GM23338 (cell line): ENCODE data around the gene RNF121. TPM values are rescaled to one million over a fixed set of nuclear protein-coding genes. Genes with fewer than 3 reads are reported as not detected.

Source experiments
- ATAC-seq: fragments of 200-7000 bp; cut with Tn5 transposase; 3 replicates; pipeline ENCODE4 v1.9.1; 2020
- DNase-seq: peaks from one replicate; pipeline ENCODE4 v3.0.0-alpha.2; 2015; ENCODE audit warnings: low spot score
- H2AFZ ChIP-seq: fragments of 200-600 bp; sonication (generic); 2 replicates; pipeline ENCODE4 v1.8.0; 2016; ENCODE audit warnings: antibody characterized with exemption, mild to moderate bottlenecking, moderate library complexity
- H3F3A ChIP-seq: fragments of 200-600 bp; sonication (generic); replicated peaks from 2 replicates; pipeline ENCODE4 v1.8.0; 2017; ENCODE audit warnings: antibody characterized with exemption, mixed run types, low read depth
- H3K27ac ChIP-seq: fragments of 200-600 bp; sonication (generic); 2 replicates; pipeline ENCODE4 v1.6.1; 2016; ENCODE audit warnings: low read depth
- H3K27me3 ChIP-seq: fragments of 200-600 bp; sonication (generic); 2 replicates; pipeline ENCODE4 v1.8.0; 2016; ENCODE audit warnings: mild to moderate bottlenecking, mixed run types, moderate library complexity; ENCODE audit not compliant: insufficient read depth
- H3K36me3 ChIP-seq: fragments of 200-600 bp; sonication (generic); 2 replicates; pipeline ENCODE4 v1.8.0; 2016; ENCODE audit warnings: mild to moderate bottlenecking; ENCODE audit not compliant: insufficient read depth
- H3K4me1 ChIP-seq: fragments of 200-600 bp; sonication (generic); 2 replicates; pipeline ENCODE4 v1.8.0; 2016; ENCODE audit warnings: mild to moderate bottlenecking, moderate library complexity; ENCODE audit not compliant: insufficient read depth
- H3K4me2 ChIP-seq: fragments of 200-600 bp; sonication (generic); 2 replicates; pipeline ENCODE4 v1.7.1; 2017; ENCODE audit warnings: mixed run types
- H3K4me3 ChIP-seq: fragments of 200-600 bp; sonication (generic); 2 replicates; pipeline ENCODE4 v1.6.1; 2016; ENCODE audit warnings: mixed run types
- H3K79me2 ChIP-seq: fragments of 200-600 bp; sonication (generic); replicated peaks from 2 replicates; pipeline ENCODE4 v1.8.0; 2017; ENCODE audit warnings: mild to moderate bottlenecking; ENCODE audit not compliant: insufficient read depth
- H3K9me2 ChIP-seq: fragments of 200-600 bp; sonication (generic); 2 replicates; pipeline ENCODE4 v1.8.0; 2017; ENCODE audit not compliant: insufficient read depth
- H4K20me1 ChIP-seq: fragments of 200-600 bp; sonication (generic); replicated peaks from 2 replicates; pipeline ENCODE4 v1.8.0; 2017; ENCODE audit warnings: mild to moderate bottlenecking; ENCODE audit not compliant: insufficient read depth
- H3K27ac Mint-ChIP-seq: 2 replicates; pipeline ENCODE4 v1.8.0; 2020; ENCODE audit warnings: inconsistent platforms, mild to moderate bottlenecking, moderate library complexity, mixed read lengths
- H3K27me3 Mint-ChIP-seq: 3 replicates; pipeline ENCODE4 v1.8.0; 2022; ENCODE audit warnings: low read depth, mild to moderate bottlenecking, moderate library complexity, mixed read lengths, inconsistent platforms; ENCODE audit not compliant: insufficient read depth, poor library complexity
- H3K36me3 Mint-ChIP-seq: 3 replicates; pipeline ENCODE4 v1.8.0; 2021; ENCODE audit warnings: low read depth, mild to moderate bottlenecking, inconsistent platforms, moderate library complexity, mixed read lengths
- H3K4me1 Mint-ChIP-seq: 3 replicates; pipeline ENCODE4 v1.8.0; 2020; ENCODE audit warnings: mild to moderate bottlenecking, inconsistent platforms, mixed read lengths
- H3K4me3 Mint-ChIP-seq: 3 replicates; pipeline ENCODE4 v1.8.0; 2021; ENCODE audit warnings: moderate library complexity, mild to moderate bottlenecking, inconsistent platforms, mixed read lengths
- H3K9me3 Mint-ChIP-seq: 3 replicates; pipeline ENCODE4 v1.8.0; 2020; ENCODE audit warnings: moderate library complexity, mild to moderate bottlenecking, inconsistent platforms, mixed read lengths
- EZH2 ChIP-seq: fragments of 200-600 bp; sonication (generic); IDR thresholded peaks from one replicate; pipeline ENCODE4 v1.8.0; 2017; ENCODE audit warnings: antibody characterized with exemption, mild to moderate bottlenecking, low read depth; ENCODE audit not compliant: unreplicated experiment
- EZH2phosphoT487 ChIP-seq: fragments of 200-600 bp; sonication (generic); IDR thresholded peaks from one replicate; pipeline ENCODE4 v1.8.1; 2018; ENCODE audit warnings: antibody characterized with exemption; ENCODE audit not compliant: unreplicated experiment
- JUNB ChIP-seq: IDR thresholded peaks from one replicate; pipeline ENCODE4 v1.6.1; 2016; ENCODE audit warnings: antibody characterized with exemption; ENCODE audit not compliant: unreplicated experiment
- NANOG ChIP-seq: IDR thresholded peaks from 2 replicates; pipeline ENCODE4 v1.6.1; 2016; ENCODE audit warnings: antibody characterized with exemption, borderline replicate concordance
- POLR2AphosphoS5 ChIP-seq: IDR thresholded peaks from 2 replicates; pipeline ENCODE4 v1.6.1; 2016; ENCODE audit warnings: antibody characterized with exemption, low read depth
- ZNF114 ChIP-seq: fragments of 250-450 bp; sonication (Bioruptor Pico); IDR thresholded peaks from 2 replicates; pipeline ENCODE4 v1.5.0; 2020; ENCODE audit warnings: mild to moderate bottlenecking, moderate library complexity
- ZNF331 ChIP-seq: fragments of 250-450 bp; sonication (Bioruptor Pico); IDR thresholded peaks from 2 replicates; pipeline ENCODE4 v1.5.0; 2020; ENCODE audit warnings: low read depth, mild to moderate bottlenecking, moderate library complexity
- polyA plus RNA-seq: library from polyadenylated mRNA; unstranded; fragments of >200 nt; fragmentation: Nextera tagmentation; extraction: Ambion mirVana; gene quantifications from 2 replicates; pipeline ENCODE4 v1.2.1, GENCODE V29; 2016
- total RNA-seq: library from RNA; depleted of rRNA; stranded (reverse); fragments of >200 nt; shearing (Covaris generic); gene quantifications from 2 replicates; pipeline ENCODE4 v1.2.3, GENCODE V29; 2014
- TF ChIP-seq, protein P1 (sequence below): IDR thresholded peaks from one replicate; pipeline ENCODE4 v1.6.1; 2018; ENCODE audit warnings: antibody characterized with exemption; ENCODE audit not compliant: unreplicated experiment
- TF ChIP-seq, protein P2 (sequence below): fragments of 250-450 bp; sonication (Bioruptor Pico); IDR thresholded peaks from 2 replicates; pipeline ENCODE4 v1.5.0; 2020; ENCODE audit warnings: mild to moderate bottlenecking, moderate library complexity

Gene RNF121
- total and polyA plus RNA-seq, 2 experiments from 2014 or later: 7.8 to 37.7 TPM

DNA sequence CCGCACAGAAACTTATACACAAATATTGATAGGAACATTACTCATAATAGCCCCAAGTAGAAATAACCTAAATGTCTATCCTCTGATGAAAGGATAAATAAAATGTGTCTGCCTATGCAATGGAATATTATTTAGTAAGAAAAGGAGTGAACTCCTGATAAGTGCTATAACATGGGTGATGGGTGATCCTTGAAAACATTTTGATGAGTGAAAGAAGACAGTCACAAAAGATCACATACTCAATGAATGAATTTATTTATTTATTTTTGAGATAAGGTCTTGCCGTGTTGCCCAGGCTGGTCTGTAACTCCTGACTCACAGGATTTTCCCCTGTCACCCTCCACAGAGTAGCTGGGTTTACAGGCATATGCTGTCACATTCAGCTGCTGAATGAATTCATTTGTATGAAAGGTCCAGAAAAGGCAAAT lies 17.3 kb downstream of the RNF121 start:
- Histone ChIP-seq H3K4me3 (no peak overlapping the region), H4K20me1 (peaks cover 52% of the 10 kb centered on the region), H3F3A (no peaks in the 10 kb centered on the region), H3K36me3 (no peaks in the 10 kb centered on the region), H3K27me3 (no peaks in the 10 kb centered on the region), H3K79me2 (peaks cover 93% of the 10 kb centered on the region), H2AFZ (no peak overlapping the region), H3K9me2 (no peaks in the 10 kb centered on the region), H3K27ac (no peak overlapping the region), H3K4me2 (no peak overlapping the region), H3K4me1 (no peaks in the 10 kb centered on the region)
- TF ChIP-seq JUNB (no peak), ZNF331 (CRISPR knock-in tag) (no peak), POLR2AphosphoS5 (no peak), ZNF114 (CRISPR knock-in tag) (no peak), EZH2 (no peak), EZH2phosphoT487 (no peak), NANOG (no peak)
- TF ChIP-seq, protein P1, sequence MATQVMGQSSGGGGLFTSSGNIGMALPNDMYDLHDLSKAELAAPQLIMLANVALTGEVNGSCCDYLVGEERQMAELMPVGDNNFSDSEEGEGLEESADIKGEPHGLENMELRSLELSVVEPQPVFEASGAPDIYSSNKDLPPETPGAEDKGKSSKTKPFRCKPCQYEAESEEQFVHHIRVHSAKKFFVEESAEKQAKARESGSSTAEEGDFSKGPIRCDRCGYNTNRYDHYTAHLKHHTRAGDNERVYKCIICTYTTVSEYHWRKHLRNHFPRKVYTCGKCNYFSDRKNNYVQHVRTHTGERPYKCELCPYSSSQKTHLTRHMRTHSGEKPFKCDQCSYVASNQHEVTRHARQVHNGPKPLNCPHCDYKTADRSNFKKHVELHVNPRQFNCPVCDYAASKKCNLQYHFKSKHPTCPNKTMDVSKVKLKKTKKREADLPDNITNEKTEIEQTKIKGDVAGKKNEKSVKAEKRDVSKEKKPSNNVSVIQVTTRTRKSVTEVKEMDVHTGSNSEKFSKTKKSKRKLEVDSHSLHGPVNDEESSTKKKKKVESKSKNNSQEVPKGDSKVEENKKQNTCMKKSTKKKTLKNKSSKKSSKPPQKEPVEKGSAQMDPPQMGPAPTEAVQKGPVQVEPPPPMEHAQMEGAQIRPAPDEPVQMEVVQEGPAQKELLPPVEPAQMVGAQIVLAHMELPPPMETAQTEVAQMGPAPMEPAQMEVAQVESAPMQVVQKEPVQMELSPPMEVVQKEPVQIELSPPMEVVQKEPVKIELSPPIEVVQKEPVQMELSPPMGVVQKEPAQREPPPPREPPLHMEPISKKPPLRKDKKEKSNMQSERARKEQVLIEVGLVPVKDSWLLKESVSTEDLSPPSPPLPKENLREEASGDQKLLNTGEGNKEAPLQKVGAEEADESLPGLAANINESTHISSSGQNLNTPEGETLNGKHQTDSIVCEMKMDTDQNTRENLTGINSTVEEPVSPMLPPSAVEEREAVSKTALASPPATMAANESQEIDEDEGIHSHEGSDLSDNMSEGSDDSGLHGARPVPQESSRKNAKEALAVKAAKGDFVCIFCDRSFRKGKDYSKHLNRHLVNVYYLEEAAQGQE: no peak
- TF ChIP-seq, protein P2, sequence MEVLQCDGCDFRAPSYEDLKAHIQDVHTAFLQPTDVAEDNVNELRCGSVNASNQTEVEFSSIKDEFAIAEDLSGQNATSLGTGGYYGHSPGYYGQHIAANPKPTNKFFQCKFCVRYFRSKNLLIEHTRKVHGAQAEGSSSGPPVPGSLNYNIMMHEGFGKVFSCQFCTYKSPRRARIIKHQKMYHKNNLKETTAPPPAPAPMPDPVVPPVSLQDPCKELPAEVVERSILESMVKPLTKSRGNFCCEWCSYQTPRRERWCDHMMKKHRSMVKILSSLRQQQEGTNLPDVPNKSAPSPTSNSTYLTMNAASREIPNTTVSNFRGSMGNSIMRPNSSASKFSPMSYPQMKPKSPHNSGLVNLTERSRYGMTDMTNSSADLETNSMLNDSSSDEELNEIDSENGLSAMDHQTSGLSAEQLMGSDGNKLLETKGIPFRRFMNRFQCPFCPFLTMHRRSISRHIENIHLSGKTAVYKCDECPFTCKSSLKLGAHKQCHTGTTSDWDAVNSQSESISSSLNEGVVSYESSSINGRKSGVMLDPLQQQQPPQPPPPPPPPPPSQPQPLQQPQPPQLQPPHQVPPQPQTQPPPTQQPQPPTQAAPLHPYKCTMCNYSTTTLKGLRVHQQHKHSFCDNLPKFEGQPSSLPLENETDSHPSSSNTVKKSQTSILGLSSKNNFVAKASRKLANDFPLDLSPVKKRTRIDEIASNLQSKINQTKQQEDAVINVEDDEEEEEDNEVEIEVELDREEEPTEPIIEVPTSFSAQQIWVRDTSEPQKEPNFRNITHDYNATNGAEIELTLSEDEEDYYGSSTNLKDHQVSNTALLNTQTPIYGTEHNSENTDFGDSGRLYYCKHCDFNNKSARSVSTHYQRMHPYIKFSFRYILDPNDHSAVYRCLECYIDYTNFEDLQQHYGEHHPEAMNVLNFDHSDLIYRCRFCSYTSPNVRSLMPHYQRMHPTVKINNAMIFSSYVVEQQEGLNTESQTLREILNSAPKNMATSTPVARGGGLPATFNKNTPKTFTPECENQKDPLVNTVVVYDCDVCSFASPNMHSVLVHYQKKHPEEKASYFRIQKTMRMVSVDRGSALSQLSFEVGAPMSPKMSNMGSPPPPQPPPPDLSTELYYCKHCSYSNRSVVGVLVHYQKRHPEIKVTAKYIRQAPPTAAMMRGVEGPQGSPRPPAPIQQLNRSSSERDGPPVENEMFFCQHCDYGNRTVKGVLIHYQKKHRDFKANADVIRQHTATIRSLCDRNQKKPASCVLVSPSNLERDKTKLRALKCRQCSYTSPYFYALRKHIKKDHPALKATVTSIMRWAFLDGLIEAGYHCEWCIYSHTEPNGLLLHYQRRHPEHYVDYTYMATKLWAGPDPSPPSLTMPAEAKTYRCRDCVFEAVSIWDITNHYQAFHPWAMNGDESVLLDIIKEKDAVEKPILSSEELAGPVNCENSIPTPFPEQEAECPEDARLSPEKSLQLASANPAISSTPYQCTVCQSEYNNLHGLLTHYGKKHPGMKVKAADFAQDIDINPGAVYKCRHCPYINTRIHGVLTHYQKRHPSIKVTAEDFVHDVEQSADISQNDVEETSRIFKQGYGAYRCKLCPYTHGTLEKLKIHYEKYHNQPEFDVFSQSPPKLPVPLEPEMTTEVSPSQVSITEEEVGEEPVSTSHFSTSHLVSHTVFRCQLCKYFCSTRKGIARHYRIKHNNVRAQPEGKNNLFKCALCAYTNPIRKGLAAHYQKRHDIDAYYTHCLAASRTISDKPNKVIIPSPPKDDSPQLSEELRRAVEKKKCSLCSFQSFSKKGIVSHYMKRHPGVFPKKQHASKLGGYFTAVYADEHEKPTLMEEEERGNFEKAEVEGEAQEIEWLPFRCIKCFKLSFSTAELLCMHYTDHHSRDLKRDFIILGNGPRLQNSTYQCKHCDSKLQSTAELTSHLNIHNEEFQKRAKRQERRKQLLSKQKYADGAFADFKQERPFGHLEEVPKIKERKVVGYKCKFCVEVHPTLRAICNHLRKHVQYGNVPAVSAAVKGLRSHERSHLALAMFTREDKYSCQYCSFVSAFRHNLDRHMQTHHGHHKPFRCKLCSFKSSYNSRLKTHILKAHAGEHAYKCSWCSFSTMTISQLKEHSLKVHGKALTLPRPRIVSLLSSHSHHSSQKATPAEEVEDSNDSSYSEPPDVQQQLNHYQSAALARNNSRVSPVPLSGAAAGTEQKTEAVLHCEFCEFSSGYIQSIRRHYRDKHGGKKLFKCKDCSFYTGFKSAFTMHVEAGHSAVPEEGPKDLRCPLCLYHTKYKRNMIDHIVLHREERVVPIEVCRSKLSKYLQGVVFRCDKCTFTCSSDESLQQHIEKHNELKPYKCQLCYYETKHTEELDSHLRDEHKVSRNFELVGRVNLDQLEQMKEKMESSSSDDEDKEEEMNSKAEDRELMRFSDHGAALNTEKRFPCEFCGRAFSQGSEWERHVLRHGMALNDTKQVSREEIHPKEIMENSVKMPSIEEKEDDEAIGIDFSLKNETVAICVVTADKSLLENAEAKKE (CRISPR knock-in tag): no peak
- H3K4me3 Mint-ChIP-seq: no peak overlapping the region
- ATAC-seq (no peak), DNase-seq (no peak)
- H3K36me3 Mint-ChIP-seq: no peaks in the 10 kb centered on the region
- H3K27ac Mint-ChIP-seq: peak overlapping the region; percentile 72; the same call in 1 of the 2 replicates
- no peaks in the 10 kb centered on the region for H3K27me3 Mint-ChIP-seq
- H3K4me1 Mint-ChIP-seq: peaks cover 7% of the 10 kb centered on the region; the same call in 1 of the 3 replicates
- no peaks in the 10 kb centered on the region for H3K9me3 Mint-ChIP-seq
